Amniotic stem cell (primary cell): ENCODE measurements around the gene WNK2.
"Not testable (repeated sequence)": the region's sequence is repeated elsewhere in the genome, so short reads cannot be mapped to it uniquely, and the experiment has no call there.

Source experiments
- DNase-seq: peaks from one replicate; lab custom pipeline; 2025; lab: John Stamatoyannopoulos, UW

Gene WNK2

GRCh38 chr9:93308158-93308602 lies 124.2 kb downstream of the WNK2 start:
- no peak for DNase-seq

GRCh38 chr9:93308676-93309075 lies 124.7 kb downstream of the WNK2 start:
- DNase-seq, result no peak

- DNase-seq, result no peak
Observed at GRCh38 chr9:93309889-93310425, 126.0 kb downstream of the WNK2 start.

GRCh38 chr9:93315118-93315517 lies 131.2 kb downstream of the WNK2 start:
- DNase-seq, result no peak

GRCh38 chr9:93315960-93316359 lies 132.0 kb downstream of the WNK2 start:
- no peak for DNase-seq

- DNase-seq, result no peak
Observed at GRCh38 chr9:93316726-93317494, 133.0 kb downstream of the WNK2 start.

- no peak for DNase-seq
Observed at GRCh38 chr9:93317495-93318094, 133.7 kb downstream of the WNK2 start.

- no peak for DNase-seq
Observed at GRCh38 chr9:93318480-93318879, 134.5 kb downstream of the WNK2 start.

- no peak for DNase-seq
Observed at GRCh38 chr9:93319301-93319991, 135.5 kb downstream of the WNK2 start.

GRCh38 chr9:93319992-93320500 lies 136.1 kb downstream of the WNK2 start:
- DNase-seq, result no peak

GRCh38 chr9:93320591-93321219 lies 136.8 kb downstream of the WNK2 start:
- no peak for DNase-seq

GRCh38 chr9:93321220-93321610 lies 137.3 kb downstream of the WNK2 start:
- DNase-seq, result no peak

- not testable (repeated sequence) for DNase-seq
Observed at GRCh38 chr9:93323446-93323954, 139.6 kb downstream of the WNK2 start.

GRCh38 chr9:93324191-93324834 lies 140.4 kb downstream of the WNK2 start:
- no peak for DNase-seq

GRCh38 chr9:93325307-93326035 lies 141.5 kb downstream of the WNK2 start:
- DNase-seq, result no peak

- no peak for DNase-seq
Observed at GRCh38 chr9:93326056-93326455, 142.1 kb downstream of the WNK2 start.

GRCh38 chr9:93326654-93327053 lies 142.7 kb downstream of the WNK2 start:
- DNase-seq, result no peak

- DNase-seq, result no peak
Observed at GRCh38 chr9:93329629-93330280, 145.8 kb downstream of the WNK2 start.

GRCh38 chr9:93332317-93332716 lies 148.4 kb downstream of the WNK2 start:
- DNase-seq, result no peak

GRCh38 chr9:93336720-93337119 lies 152.8 kb downstream of the WNK2 start:
- no peak for DNase-seq
